NCI-H2107 (cell line): Measurements from ENCODE around the gene PSMB7.
A peak's percentile ranks its signal among the peaks of the same experiment; 100 is the strongest.

Experiments
- DNase-seq: peaks from one replicate; lab custom pipeline; 2025; lab: John Stamatoyannopoulos, UW

PSMB7 gene

GRCh38 chr9:124410321-124410913 lies 4.8 kb downstream of the PSMB7 start:
- no peak for DNase-seq

GRCh38 chr9:124409410-124409809 lies 5.8 kb downstream of the PSMB7 start:
- DNase-seq, result no peak

- no peak for DNase-seq
Measured at GRCh38 chr9:124403246-124403645, 12.0 kb downstream of the PSMB7 start.

- DNase-seq, result no peak
Measured at GRCh38 chr9:124399968-124400940, 15.0 kb downstream of the PSMB7 start.

- DNase-seq, result no peak
Measured at GRCh38 chr9:124399323-124399967, 15.8 kb downstream of the PSMB7 start.

GRCh38 chr9:124398191-124398935 lies 16.9 kb downstream of the PSMB7 start:
- DNase-seq, result no peak

GRCh38 chr9:124395826-124396225 lies 19.4 kb downstream of the PSMB7 start:
- no peak for DNase-seq

- DNase-seq, result no peak
Measured at GRCh38 chr9:124394596-124394995, 20.6 kb downstream of the PSMB7 start.

GRCh38 chr9:124394167-124394566 lies 21.1 kb downstream of the PSMB7 start:
- DNase-seq, result no peak

- DNase-seq, result no peak
Measured at GRCh38 chr9:124392871-124393460, 22.3 kb downstream of the PSMB7 start.

GRCh38 chr9:124392254-124392870 lies 22.9 kb downstream of the PSMB7 start:
- no peak for DNase-seq

- no peak for DNase-seq
Measured at GRCh38 chr9:124390794-124391658, 24.2 kb downstream of the PSMB7 start.

- peak; percentile 22 for DNase-seq
Measured at GRCh38 chr9:124389146-124389939, 25.9 kb downstream of the PSMB7 start.

- DNase-seq, result no peak
Measured at GRCh38 chr9:124388275-124389048, 26.8 kb downstream of the PSMB7 start.

GRCh38 chr9:124386201-124386600 lies 29.0 kb downstream of the PSMB7 start:
- no peak for DNase-seq

- DNase-seq, result no peak
Measured at GRCh38 chr9:124385623-124386022, 29.6 kb downstream of the PSMB7 start.

GRCh38 chr9:124384846-124385245 lies 30.4 kb downstream of the PSMB7 start:
- no peak for DNase-seq

GRCh38 chr9:124384210-124384609 lies 31.0 kb downstream of the PSMB7 start:
- no peak for DNase-seq
